ENCODE data around the gene DCBLD2.

Gene DCBLD2, protein sequence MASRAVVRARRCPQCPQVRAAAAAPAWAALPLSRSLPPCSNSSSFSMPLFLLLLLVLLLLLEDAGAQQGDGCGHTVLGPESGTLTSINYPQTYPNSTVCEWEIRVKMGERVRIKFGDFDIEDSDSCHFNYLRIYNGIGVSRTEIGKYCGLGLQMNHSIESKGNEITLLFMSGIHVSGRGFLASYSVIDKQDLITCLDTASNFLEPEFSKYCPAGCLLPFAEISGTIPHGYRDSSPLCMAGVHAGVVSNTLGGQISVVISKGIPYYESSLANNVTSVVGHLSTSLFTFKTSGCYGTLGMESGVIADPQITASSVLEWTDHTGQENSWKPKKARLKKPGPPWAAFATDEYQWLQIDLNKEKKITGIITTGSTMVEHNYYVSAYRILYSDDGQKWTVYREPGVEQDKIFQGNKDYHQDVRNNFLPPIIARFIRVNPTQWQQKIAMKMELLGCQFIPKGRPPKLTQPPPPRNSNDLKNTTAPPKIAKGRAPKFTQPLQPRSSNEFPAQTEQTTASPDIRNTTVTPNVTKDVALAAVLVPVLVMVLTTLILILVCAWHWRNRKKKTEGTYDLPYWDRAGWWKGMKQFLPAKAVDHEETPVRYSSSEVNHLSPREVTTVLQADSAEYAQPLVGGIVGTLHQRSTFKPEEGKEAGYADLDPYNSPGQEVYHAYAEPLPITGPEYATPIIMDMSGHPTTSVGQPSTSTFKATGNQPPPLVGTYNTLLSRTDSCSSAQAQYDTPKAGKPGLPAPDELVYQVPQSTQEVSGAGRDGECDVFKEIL

DNA sequence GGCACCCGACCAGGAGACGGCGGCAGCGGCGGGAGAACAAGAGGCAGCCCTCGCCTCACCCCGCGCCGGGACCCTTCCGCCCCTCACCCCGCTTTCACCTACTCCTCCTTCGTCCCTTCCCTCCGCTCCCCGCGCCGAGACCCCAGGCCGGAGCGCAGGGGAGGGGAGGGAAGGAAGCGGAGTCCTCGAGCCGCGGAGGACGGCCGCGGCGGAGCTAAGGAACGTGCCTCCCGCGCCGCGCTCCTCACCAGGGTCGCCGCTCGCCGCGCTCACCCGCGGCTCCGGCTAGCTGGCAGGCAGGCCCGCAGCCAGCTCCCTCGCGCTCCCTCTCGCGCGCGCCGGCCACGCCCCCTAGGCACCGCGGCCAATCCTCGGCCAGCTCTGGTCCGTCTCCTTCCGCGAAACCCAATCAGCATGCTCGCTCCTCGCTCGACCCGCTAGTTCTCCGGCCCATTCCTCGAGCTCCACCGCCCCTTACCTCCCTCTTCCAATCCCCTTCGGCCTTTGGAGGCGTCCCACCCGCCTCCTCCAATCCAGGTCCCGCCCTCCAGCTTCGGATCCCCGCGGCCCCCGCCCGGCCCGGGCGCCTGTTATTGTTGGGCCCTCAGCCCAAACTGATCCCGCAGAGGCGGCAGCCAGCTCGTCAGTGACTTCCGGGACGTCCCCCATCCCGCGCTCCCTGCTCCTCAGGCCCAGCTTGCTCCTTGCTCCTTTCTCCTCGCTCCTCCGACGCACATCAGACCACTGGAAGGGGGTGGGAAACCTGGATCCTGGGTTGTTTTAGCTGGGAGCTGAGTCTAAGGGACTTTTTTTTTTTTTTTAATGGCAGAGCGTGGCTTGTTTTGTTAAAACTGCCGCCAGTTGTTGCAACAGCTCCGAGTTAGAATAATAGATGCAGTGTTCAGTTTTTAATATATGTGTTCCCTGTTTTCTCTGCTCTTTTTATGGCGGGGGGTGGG lies at the start of gene DCBLD2:
Gene DCBLD2, minus strand, starts transcription at position 304 of the 959 bp plus-strand sequence. CDS start 369 bp downstream, outside the sequence.
- peak; percentile 99 for DNase-seq (ENCODE audit: low spot score)

GRCh38 chr3:98945666-98946065 lies 44.2 kb upstream of the DCBLD2 start:
- no peak for DNase-seq (ENCODE audit: low spot score)

- DNase-seq (ENCODE audit: low spot score), result no peak
Observed at GRCh38 chr3:98945101-98945524, 43.6 kb upstream of the DCBLD2 start.

- no peak for DNase-seq (ENCODE audit: low spot score)
Observed at GRCh38 chr3:98930413-98930812, 28.9 kb upstream of the DCBLD2 start.

DNA sequence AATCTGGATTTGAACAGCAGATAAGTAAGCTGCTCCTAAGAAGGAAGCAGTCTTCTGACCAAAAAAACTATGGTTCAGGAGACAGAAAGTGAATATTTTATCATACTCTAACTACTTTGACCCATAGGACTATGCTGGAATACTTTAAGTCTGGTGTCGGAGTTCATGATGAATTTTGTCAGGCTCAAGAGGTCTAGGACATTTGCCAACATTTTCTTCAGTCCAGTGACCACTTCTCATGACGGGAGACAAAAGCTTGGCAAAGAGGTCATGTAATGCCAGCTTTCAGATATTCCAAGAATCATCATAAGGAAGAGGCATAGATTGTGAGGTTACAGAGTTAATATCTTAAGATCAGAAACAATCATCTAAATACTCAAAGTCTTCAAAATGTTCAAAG lies 20.5 kb upstream of the DCBLD2 start:
- no peak for DNase-seq (ENCODE audit: low spot score)

GRCh38 chr3:98920166-98920565 lies 18.7 kb upstream of the DCBLD2 start:
- DNase-seq (ENCODE audit: low spot score), result no peak

DNA sequence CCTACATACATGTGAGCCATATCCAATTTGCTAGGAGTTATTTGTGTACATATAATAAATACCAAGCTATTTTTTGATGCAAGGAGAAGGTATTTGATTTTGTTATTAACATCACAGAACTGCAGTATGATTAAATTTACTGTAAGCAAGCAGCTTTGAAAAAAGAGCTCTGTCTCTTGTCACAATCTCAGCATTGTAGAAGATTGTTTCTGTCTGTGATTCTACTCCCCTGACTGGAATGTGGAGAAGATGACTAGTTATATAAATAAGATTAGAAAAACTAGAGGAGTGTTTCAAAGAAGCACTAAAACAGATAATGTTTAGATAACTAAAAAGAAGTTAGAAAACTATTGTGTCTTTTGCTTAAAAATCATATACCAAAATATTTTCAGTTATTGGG lies 17.1 kb upstream of the DCBLD2 start:
- no peak for DNase-seq (ENCODE audit: low spot score)

DNA sequence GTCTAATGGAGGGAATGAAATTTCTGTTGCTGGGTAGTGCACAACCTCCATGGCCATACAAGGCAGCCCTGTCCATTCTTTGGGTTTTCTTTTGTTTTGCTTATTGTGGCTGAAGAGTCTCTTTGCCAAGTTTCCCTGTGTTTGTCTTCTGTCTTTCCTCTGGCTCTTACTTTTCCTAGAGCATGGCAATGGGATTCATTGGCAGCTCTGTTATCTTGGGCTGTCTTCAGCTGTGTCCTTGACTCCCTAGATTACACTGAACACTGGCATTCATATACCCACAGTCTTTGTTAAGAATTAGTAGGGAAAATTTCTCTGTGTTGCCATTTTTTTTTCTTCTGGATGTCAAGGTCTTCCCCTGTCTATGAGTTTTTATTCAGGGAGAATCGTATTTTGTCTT lies 16.1 kb upstream of the DCBLD2 start:
- DNase-seq (ENCODE audit: low spot score), result no peak

- no peak for DNase-seq (ENCODE audit: low spot score)
Observed at GRCh38 chr3:98914210-98915080, 12.9 kb upstream of the DCBLD2 start.

- DNase-seq (ENCODE audit: low spot score), result no peak
Observed at GRCh38 chr3:98912448-98912847, 11.0 kb upstream of the DCBLD2 start.

DNA sequence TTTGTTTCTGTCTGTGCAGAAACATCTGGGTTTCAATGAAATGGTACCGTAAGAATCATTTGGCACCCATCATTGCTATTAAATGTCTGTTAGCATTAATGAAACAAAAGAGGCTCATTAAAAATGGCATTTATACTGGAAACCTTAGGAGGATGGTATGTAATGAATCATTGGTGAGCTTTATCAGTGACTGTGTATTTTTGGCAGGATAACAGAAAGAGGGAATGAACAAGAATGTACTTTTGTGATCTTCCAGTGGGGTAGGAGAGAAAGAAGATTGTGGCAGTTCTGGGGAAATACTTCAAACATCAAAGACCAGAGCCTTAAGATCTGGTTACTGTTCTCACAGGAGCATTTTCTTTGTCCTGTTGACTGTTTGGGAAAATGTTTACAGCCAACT lies 4.7 kb upstream of the DCBLD2 start:
- no peak for DNase-seq (ENCODE audit: low spot score)

GRCh38 chr3:98903705-98904481 lies 2.4 kb upstream of the DCBLD2 start:
- no peak for DNase-seq (ENCODE audit: low spot score)

DNA sequence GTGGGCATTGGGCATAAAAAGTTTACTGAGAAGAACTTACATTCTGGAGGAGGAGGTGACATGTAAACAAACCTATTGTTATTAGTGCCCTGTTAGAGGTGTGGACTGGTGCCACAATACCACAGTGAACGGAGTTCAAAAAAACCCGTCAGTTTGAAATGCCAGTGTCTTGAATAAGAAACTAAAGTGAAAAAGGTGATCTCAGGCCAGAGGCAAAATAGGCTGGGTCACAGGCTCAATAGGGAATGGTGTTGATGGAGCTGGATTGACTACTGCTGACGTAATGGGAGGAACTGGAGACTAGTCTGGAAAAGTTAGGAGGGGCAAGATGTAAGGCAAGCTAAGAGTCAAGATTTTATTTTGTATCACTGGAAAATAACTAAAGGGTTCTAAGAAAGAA lies 1.6 kb upstream of the DCBLD2 start:
- DNase-seq (ENCODE audit: low spot score), result no peak

DNA sequence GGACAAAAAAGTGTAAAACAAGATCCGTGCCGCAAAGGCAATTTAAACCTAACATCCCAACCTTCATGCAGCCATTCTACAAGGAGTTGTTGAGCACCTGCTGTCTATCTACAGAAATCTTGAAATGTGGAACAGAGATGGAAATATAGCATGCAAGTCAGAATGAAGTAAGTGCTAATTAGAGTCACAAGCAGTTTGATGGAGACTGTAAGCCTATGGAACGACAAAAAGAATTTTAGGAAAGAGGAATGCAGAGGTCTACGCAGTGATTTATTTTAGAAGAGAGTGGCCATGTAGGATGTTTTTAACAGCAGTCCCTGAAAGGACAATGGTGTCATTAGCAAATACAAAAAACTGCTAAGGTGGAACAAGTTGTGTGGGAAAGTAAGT lies 851 bp upstream of the DCBLD2 start:
- no peak for DNase-seq (ENCODE audit: low spot score)

DNA sequence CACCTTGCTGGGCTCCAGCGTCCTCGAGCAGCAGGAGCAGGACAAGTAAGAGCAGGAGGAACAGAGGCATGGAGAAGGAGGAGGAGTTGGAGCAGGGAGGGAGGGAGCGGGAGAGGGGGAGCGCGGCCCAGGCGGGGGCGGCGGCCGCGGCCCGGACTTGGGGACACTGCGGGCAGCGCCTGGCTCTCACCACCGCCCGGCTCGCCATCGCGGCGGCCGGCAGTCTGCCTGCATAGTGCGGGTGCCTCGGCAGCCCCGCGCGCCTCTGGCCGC lies 440 bp downstream of the DCBLD2 start:
- peak; percentile 55 for DNase-seq (ENCODE audit: low spot score)

DNA sequence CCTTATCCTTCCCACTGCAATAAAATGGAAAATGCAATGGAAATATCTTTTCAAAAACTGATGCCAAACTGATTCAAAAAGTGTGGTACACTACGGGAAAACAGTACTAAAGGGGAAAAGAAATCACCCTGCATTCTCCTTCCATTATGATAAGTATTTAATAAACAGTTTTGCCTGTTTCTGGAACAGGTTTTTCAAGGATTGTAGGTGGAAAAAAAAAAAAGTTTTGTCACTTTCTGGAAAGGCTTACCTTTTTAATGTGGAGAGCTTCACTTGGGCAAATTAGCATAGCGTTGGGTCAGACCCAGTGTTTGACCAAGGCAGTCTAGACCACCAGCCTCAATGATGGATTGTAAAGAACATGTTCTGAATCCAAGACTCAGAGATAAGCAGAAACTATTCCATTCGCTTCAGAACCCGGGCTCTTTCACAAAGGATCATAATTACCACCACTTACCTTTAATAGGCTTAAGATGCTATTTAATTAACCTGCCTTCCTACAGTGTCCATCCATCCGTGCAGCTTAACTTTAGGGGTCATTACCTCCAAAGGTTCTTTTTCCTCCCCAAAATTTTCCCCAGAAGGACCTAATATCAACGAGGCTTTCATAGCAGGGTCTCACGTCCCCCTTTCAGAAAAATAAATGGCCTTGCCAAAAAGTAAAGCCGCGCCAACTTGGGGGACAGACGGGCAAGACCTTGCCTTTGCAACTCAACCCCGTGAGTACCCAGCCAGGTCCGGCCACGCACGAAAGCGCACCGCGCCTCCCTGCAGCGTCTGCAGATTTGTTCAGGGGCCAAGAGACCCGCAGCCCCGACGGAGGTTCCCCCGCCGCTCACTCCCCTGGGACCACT lies 1.0 kb downstream of the DCBLD2 start:
- no peak for DNase-seq (ENCODE audit: low spot score)

DNA sequence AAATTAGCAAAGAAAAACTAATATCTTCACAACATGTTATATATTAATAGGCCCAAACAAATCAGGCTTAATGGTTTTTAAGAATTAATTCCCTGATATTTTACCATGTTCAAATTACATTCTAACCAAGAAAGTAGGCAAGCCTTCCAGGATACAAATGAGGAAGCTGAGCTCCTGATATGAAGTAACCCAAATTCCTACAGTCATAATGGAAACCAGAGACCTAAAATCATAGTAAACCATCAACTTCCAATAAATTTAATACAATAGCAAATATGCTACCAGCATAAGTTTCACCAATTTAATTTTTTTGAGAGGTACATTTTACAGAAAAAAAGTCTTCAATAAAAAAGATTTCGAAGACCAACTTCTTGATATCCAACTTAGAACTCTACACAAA lies 3.8 kb downstream of the DCBLD2 start:
- no peak for DNase-seq (ENCODE audit: low spot score)

DNA sequence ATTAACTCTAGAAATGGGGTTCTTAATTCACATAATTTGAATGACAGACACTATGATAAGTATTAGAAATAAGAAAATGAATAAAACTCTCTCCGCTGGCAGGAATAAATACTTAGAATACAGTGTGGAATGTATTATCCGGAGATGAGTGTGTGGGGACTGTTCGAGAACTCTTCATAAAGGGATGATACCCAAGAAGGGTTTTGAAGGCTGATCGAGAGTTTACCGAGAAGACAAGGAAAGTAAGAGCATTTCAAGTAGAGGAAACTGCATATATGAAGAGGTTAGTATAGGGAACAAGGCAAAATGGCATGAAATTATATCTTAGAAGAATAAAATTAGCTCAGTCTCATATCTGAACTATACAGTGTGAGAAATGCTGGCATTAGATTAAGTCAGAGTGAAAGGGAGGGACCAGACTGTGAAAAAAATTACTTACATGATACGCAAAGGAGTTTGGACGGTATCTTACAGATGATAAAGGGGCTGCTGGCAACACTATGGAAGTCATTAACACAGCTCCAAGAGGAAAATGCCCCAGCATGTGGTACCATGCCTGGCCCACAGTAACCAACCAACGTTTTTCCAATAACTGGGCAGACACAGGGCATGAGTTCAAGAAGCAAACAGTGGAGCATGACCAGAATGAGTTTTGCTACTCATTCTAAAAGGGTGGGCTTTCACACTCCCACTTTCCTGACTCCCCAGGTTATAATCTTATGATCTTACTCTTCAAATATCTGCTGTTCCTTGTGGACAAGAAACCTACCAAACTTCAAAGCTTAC lies 6.5 kb downstream of the DCBLD2 start:
- DNase-seq (ENCODE audit: low spot score), result no peak

DNA sequence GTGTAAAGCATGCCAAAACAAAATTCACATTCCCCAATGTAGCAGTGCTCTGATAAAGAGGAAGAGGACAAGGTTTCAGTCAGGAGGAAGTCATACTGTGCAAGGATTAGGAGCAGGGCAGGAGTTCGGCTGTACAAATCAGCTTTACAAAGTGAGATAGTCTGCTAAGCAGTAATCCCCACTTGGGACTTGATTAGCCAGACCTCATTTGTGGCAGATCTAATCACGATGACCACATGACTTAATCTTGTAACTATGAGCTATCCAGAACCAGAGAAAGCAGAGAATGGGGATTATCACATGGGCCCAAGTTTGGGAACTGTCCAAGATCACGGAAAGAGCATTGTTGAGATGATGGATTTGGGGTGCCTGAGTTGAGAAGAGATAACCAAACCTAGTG lies 7.8 kb downstream of the DCBLD2 start:
- DNase-seq (ENCODE audit: low spot score), result no peak
